ENCODE data around the gene MYOZ1. TPM values are rescaled to one million over a fixed set of nuclear protein-coding genes. Genes with fewer than 3 reads are reported as not detected.

Gene MYOZ1
- total and polyA plus RNA-seq, 10 donors: 0.26 to 2.1 (median 0.60) TPM; not detected in 2

DNA sequence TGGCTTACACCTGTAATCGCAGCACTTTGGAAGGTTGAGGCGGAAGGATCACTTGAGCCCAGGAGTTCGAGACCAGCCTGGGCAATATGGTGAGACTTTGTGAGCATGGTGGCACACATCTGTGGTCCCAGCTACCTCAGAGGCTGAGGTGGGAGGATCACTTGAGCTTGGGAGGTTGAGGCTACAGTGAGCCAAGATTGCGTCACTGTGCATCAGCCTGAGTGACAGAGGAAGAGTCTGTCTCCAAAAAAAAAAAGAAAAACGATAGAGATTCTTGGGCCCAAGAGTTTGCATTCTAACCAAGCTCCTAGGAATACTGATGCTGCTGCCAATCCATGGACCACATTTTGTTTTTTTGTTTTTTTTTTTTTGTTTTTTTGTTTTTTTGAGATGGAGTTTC lies 12.1 kb downstream of the MYOZ1 start:
- intact Hi-C loops (cut with DNase I; ENCODE audit: low total_unique reads): no loop called here
- no peaks in the 10 kb centered on the region for H3K9me3 ChIP-seq
- H3K36me3 ChIP-seq: no peaks in the 10 kb centered on the region

GRCh38 chr10:73628405-73628804 lies 12.9 kb downstream of the MYOZ1 start:
- H3K9me3 ChIP-seq: no peaks in the 10 kb centered on the region
- no peak for DNase-seq
- H3K27me3 ChIP-seq (replicated peaks in 1 of 7): no peaks in the 10 kb centered on the region
- WGBS, 5 donors: 78 to 95% (median 90%) methylated on average over 7 of the region's 7 CpGs
- TF ChIP-seq POLR2A (IDR thresholded peaks at IDR 0.05) (no peak), POLR2AphosphoS5 (IDR thresholded peaks at IDR 0.05) (no peak), CTCF (IDR thresholded peaks at IDR 0.05 in 8 of 11, conservative IDR thresholded peaks at IDR 0.05 in 3 of 11) (no peak)
- peaks cover 6 to 21% (median 16%) of the 10 kb centered on the region in 6 donors for H3K4me1 ChIP-seq
- no peak overlapping the region for H3K27ac ChIP-seq
- intact Hi-C loops (cut with DNase I; ENCODE audit: low total_unique reads): no loop called here
- no peak overlapping the region for H3K4me3 ChIP-seq
- no peaks in the 10 kb centered on the region for H3K36me3 ChIP-seq

More for the DNA sequence above, 12.1 kb downstream of the MYOZ1 start:
- DNase-seq: no peak
- peaks cover 6 to 21% (median 16%) of the 10 kb centered on the region in 6 donors for H3K4me1 ChIP-seq
- no peak overlapping the region for H3K27ac ChIP-seq
- H3K4me3 ChIP-seq: no peak overlapping the region
- TF ChIP-seq POLR2AphosphoS5 (IDR thresholded peaks at IDR 0.05) (no peak), POLR2A (IDR thresholded peaks at IDR 0.05) (no peak), CTCF (IDR thresholded peaks at IDR 0.05 in 8 of 11, conservative IDR thresholded peaks at IDR 0.05 in 3 of 11) (no peak)
- 85 to 94% (median 92%) methylated on average over 5 of the region's 5 CpGs for WGBS, 5 donors
- H3K27me3 ChIP-seq (replicated peaks in 1 of 7): no peaks in the 10 kb centered on the region

DNA sequence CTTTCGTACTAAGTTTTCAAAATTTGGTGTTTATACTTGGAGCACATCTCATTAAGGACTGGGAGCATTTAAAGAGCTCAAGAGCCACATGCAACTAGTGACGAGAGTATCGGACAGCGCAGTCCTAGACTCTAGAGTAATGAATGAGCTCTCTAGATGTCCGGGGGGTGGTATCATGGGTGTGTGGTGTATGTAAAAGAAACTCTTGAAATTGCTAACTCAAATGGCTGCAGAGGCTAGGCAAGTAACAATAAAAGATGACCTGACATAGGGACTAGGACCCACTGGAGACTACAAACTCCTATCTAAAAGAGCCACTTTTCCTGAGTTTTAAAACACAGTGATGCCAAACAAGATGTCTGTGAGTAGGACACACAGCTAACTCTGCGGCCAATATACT lies 14.0 kb downstream of the MYOZ1 start:
- Histone ChIP-seq H3K36me3 (no peaks in the 10 kb centered on the region), H3K27me3 (replicated peaks in 1 of 7) (no peaks in the 10 kb centered on the region), H3K9me3 (no peaks in the 10 kb centered on the region), H3K27ac (no peak overlapping the region), H3K4me3 (no peak overlapping the region), H3K4me1 (peaks cover 6 to 21% (median 16%) of the 10 kb centered on the region in 6 donors)
- DNase-seq: no peak
- TF ChIP-seq POLR2A (IDR thresholded peaks at IDR 0.05) (no peak), CTCF (IDR thresholded peaks at IDR 0.05 in 8 of 11, conservative IDR thresholded peaks at IDR 0.05 in 3 of 11) (no peak), POLR2AphosphoS5 (IDR thresholded peaks at IDR 0.05) (no peak)
- 93 to 97% (median 97%) methylated on average over 6 of the region's 6 CpGs for WGBS, 5 donors
- intact Hi-C loops (cut with DNase I; ENCODE audit: low total_unique reads): no loop called here

- Histone ChIP-seq H3K9me3 (no peaks in the 10 kb centered on the region), H3K27ac (peak overlapping the region; percentile 58 to 86 (median 84)), H3K4me1 (peaks cover 6 to 21% (median 16%) of the 10 kb centered on the region in 6 donors), H3K27me3 (replicated peaks in 1 of 7) (no peaks in the 10 kb centered on the region), H3K36me3 (no peaks in the 10 kb centered on the region), H3K4me3 (peak overlapping the region; percentile 64 to 98 (median 91))
- 1 to 2% (median 1%) methylated on average over 34 to 42 of the region's 42 CpGs for WGBS, 5 donors
- DNase-seq: peak; percentile 98
- intact Hi-C loops (cut with DNase I; ENCODE audit: low total_unique reads): no loop called here
- TF ChIP-seq POLR2A (IDR thresholded peaks at IDR 0.05) (no peak), POLR2AphosphoS5 (IDR thresholded peaks at IDR 0.05) (peak; percentile 75 to 87 (median 84)), CTCF (IDR thresholded peaks at IDR 0.05 in 8 of 11, conservative IDR thresholded peaks at IDR 0.05 in 3 of 11) (peak in 2 of 11 experiments; percentile 30 to 33)
These were observed 15.2 kb downstream of the MYOZ1 start for GRCh38 chr10:73625884-73626752.
